DND-41 (cell line): Measurements from ENCODE around the gene CD151.

ENCODE experiments used
- ATAC-seq: fragments of 200-7000 bp; cut with Tn5 transposase; 3 replicates; pipeline ENCODE4 v1.9.1; 2021; ENCODE audit warnings: low read depth; ENCODE audit not compliant: insufficient read depth
- DNase-seq: peaks from one replicate; pipeline ENCODE4 v3.0.0-alpha.2; 2020
- H2AFZ ChIP-seq: 2 replicates; pipeline ENCODE4 v1.6.0; 2012; ENCODE audit warnings: low read depth, low read length
- H3K27ac ChIP-seq: 2 replicates; pipeline ENCODE4 v1.5.1; 2012; ENCODE audit warnings: low read length, inconsistent platforms
- H3K27me3 ChIP-seq: fragments of 200-600 bp; sonication (generic); 2 replicates; pipeline ENCODE4 v1.6.0; 2012; ENCODE audit warnings: low read length, mild to moderate bottlenecking, inconsistent platforms; ENCODE audit not compliant: insufficient read depth, poor library complexity
- H3K36me3 ChIP-seq: 2 replicates; pipeline ENCODE4 v1.5.1; 2012; ENCODE audit warnings: low read length, inconsistent platforms; ENCODE audit not compliant: insufficient read depth
- H3K4me1 ChIP-seq: 2 replicates; pipeline ENCODE4 v1.5.1; 2012; ENCODE audit warnings: mild to moderate bottlenecking, low read length; ENCODE audit not compliant: insufficient read depth
- H3K4me2 ChIP-seq: 2 replicates; pipeline ENCODE4 v1.6.0; 2012; ENCODE audit warnings: mild to moderate bottlenecking, moderate library complexity, low read length, inconsistent platforms; ENCODE audit not compliant: insufficient read depth
- H3K4me3 ChIP-seq, 2 experiments: fragments of 200-600 bp in 1 of 2; shearing (Covaris generic) in 1 of 2; 2 replicates each; pipeline ENCODE4 v1.5.1; 2012 to 2016; ENCODE audit warnings: inconsistent platforms in 2 of 2, low read length in 2 of 2, mild to moderate bottlenecking in 2 of 2, low read depth in 1 of 2, moderate library complexity in 1 of 2
- H3K79me2 ChIP-seq: 2 replicates; pipeline ENCODE4 v1.6.0; 2012; ENCODE audit warnings: low read length, inconsistent platforms; ENCODE audit not compliant: insufficient read depth
- H3K9ac ChIP-seq: 2 replicates; pipeline ENCODE4 v1.6.0; 2012; ENCODE audit warnings: low read depth, mild to moderate bottlenecking, inconsistent platforms, low read length, moderate library complexity
- H3K9me3 ChIP-seq: 2 replicates; pipeline ENCODE4 v1.5.1; 2012; ENCODE audit warnings: low read length, moderate library complexity, mild to moderate bottlenecking, inconsistent platforms; ENCODE audit not compliant: insufficient read depth, severe bottlenecking
- H4K20me1 ChIP-seq: 2 replicates; pipeline ENCODE4 v1.6.0; 2012; ENCODE audit warnings: low read length; ENCODE audit not compliant: insufficient read depth
- CTCF ChIP-seq: IDR thresholded peaks from 2 replicates; pipeline ENCODE4 v1.5.1; 2012; ENCODE audit warnings: borderline replicate concordance, low read length, moderate library complexity, mild to moderate bottlenecking; ENCODE audit not compliant: poor library complexity, severe bottlenecking; ENCODE audit errors: extremely low read depth
- EZH2 ChIP-seq: IDR thresholded peaks from 3 replicates; pipeline ENCODE4 v1.6.1; 2012; ENCODE audit warnings: borderline replicate concordance, low read depth, mild to moderate bottlenecking, moderate library complexity, low read length, inconsistent platforms; ENCODE audit not compliant: severe bottlenecking

CD151 gene

GRCh38 chr11:829176-829846, 3.4 kb upstream of the CD151 start:
- Histone ChIP-seq H2AFZ (no peak overlapping the region), H3K4me3 (no peak overlapping the region), H4K20me1 (peaks cover 21% of the 10 kb centered on the region), H3K4me1 (peaks cover 32% of the 10 kb centered on the region), H3K9me3 (no peaks in the 10 kb centered on the region), H3K9ac (no peak overlapping the region), H3K79me2 (no peaks in the 10 kb centered on the region), H3K27ac (no peak overlapping the region), H3K36me3 (peaks cover 13% of the 10 kb centered on the region), H3K4me2 (no peak overlapping the region), H3K27me3 (peaks cover 53% of the 10 kb centered on the region)
- ATAC-seq (no peak), DNase-seq (no peak)
- TF ChIP-seq CTCF (no peak), EZH2 (peak; percentile 14)

- Histone ChIP-seq H3K4me3 (no peak overlapping the region), H3K27me3 (peaks cover 53% of the 10 kb centered on the region), H4K20me1 (peaks cover 21% of the 10 kb centered on the region), H3K79me2 (no peaks in the 10 kb centered on the region), H2AFZ (no peak overlapping the region), H3K27ac (no peak overlapping the region), H3K9me3 (no peaks in the 10 kb centered on the region), H3K4me1 (peaks cover 35% of the 10 kb centered on the region), H3K9ac (no peak overlapping the region), H3K36me3 (peaks cover 7% of the 10 kb centered on the region), H3K4me2 (no peak overlapping the region)
- ATAC-seq, result no peak
- DNase-seq, result no peak
- no peak for TF ChIP-seq EZH2
- no peak for TF ChIP-seq CTCF
These were observed 2.9 kb upstream of the CD151 start for GRCh38 chr11:829847-830294.

GRCh38 chr11:830295-831117, 2.2 kb upstream of the CD151 start:
- H3K27ac ChIP-seq, result no peak overlapping the region
- peaks cover 15% of the 10 kb centered on the region for H4K20me1 ChIP-seq
- H3K4me2 ChIP-seq, result no peak overlapping the region
- peaks cover 53% of the 10 kb centered on the region for H3K27me3 ChIP-seq
- H3K79me2 ChIP-seq, result no peaks in the 10 kb centered on the region
- peak; percentile 54 for DNase-seq
- no peaks in the 10 kb centered on the region for H3K9me3 ChIP-seq
- H3K9ac ChIP-seq, result no peak overlapping the region
- H3K36me3 ChIP-seq, result peaks cover under 1% of the 10 kb centered on the region; the same call in 1 of the 2 replicates
- ATAC-seq, result peak; percentile 24; the same call in 2 of the 3 replicates
- H3K4me3 ChIP-seq, result no peak overlapping the region
- TF ChIP-seq EZH2, result no peak
- no peak for TF ChIP-seq CTCF
- H3K4me1 ChIP-seq, result peaks cover 35% of the 10 kb centered on the region
- no peak overlapping the region for H2AFZ ChIP-seq
